A549 (cell line): ENCODE results near the gene LVRN.

ENCODE experiments used
- HMGXB4 ChIP-seq: fragments of 250-450 bp; sonication (Bioruptor Pico); IDR thresholded peaks from 2 replicates; pipeline ENCODE4 v1.5.0; 2021; ENCODE audit warnings: mild to moderate bottlenecking, moderate library complexity, borderline replicate concordance
- TF ChIP-seq, protein P1 (sequence below): fragments of 450-650 bp; IDR thresholded peaks from 2 replicates; pipeline ENCODE4 v1.6.1; 2014; ENCODE audit warnings: antibody characterized with exemption

- no peak for TF ChIP-seq HMGXB4 (CRISPR knock-in tag)
- TF ChIP-seq, protein P1, sequence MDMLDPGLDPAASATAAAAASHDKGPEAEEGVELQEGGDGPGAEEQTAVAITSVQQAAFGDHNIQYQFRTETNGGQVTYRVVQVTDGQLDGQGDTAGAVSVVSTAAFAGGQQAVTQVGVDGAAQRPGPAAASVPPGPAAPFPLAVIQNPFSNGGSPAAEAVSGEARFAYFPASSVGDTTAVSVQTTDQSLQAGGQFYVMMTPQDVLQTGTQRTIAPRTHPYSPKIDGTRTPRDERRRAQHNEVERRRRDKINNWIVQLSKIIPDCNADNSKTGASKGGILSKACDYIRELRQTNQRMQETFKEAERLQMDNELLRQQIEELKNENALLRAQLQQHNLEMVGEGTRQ: no peak
These were observed 33.1 kb downstream of the LVRN start for GRCh38 chr5:115995351-115995750.
